Measurements from ENCODE around the gene TSC1. TPM values are rescaled to one million over a fixed set of nuclear protein-coding genes. Genes with fewer than 3 reads are reported as not detected.

The TSC1 gene
- total and polyA plus RNA-seq, 7 experiments from 2014 or later, result 9.9 to 98.3 (median 52.0) TPM

- Histone ChIP-seq H3K36me3 (ENCODE audit: control insufficient read depth in 2 of 3, insufficient read depth in 3 of 3, low read length in 3 of 3) (peaks cover 0 to 27% (median 0%) of the 10 kb centered on the region in 3 experiments), H3K4me1 (ENCODE audit: control insufficient read depth in 2 of 2, insufficient read depth in 2 of 2, low read length in 2 of 2) (no peaks in the 10 kb centered on the region), H3K4me3 (ENCODE audit: low read length) (no peak overlapping the region), H3K9me3 (ENCODE audit: control insufficient read depth in 2 of 3, low read length in 3 of 3) (no peaks in the 10 kb centered on the region), H3K27ac (ENCODE audit: low read depth, low read length) (no peak overlapping the region), H3K27me3 (ENCODE audit: control insufficient read depth in 2 of 2, insufficient read depth in 2 of 2, low read length in 2 of 2) (no peaks in the 10 kb centered on the region)
- DNase-seq (no peak), ATAC-seq (no peak)
- no peaks in the 10 kb centered on the region for H3K27me3 Mint-ChIP-seq
- ChIA-PET CTCF (no interaction called here), POLR2A (interaction anchor here (0.6 to 2.5 kb wide), 2 partner anchors 9 to 41 kb away, joined by 3 to 14 read pairs; partner anchors contain the start of gene TSC1)
- H3K4me1 Mint-ChIP-seq, result peaks cover 0 to 31% (median 15%) of the 10 kb centered on the region in 7 donors
- no peak overlapping the region for H3K4me3 Mint-ChIP-seq
- intact Hi-C loops (cut with micrococcal nuclease), result no loop called here
- H3K36me3 Mint-ChIP-seq, result peaks cover 0 to 29% (median 13%) of the 10 kb centered on the region in 5 donors
- no peaks in the 10 kb centered on the region for H3K9me3 Mint-ChIP-seq
- H3K27ac Mint-ChIP-seq, result no peak overlapping the region
Observed at GRCh38 chr9:132935026-132935425, 9.4 kb downstream of the TSC1 start.

- Mint-ChIP-seq H3K27me3 (no peaks in the 10 kb centered on the region), H3K9me3 (no peaks in the 10 kb centered on the region), H3K27ac (no peak overlapping the region), H3K36me3 (peaks cover 5 to 57% (median 20%) of the 10 kb centered on the region in 5 donors), H3K4me3 (no peak overlapping the region), H3K4me1 (peaks cover 0 to 16% (median 6%) of the 10 kb centered on the region in 7 donors)
- Histone ChIP-seq H3K27me3 (ENCODE audit: control insufficient read depth in 2 of 2, insufficient read depth in 2 of 2, low read length in 2 of 2) (no peaks in the 10 kb centered on the region), H3K4me3 (ENCODE audit: low read length) (no peak overlapping the region), H3K36me3 (ENCODE audit: control insufficient read depth in 2 of 3, insufficient read depth in 3 of 3, low read length in 3 of 3) (peaks cover 0 to 59% (median 12%) of the 10 kb centered on the region in 3 experiments), H3K9me3 (ENCODE audit: control insufficient read depth in 2 of 3, low read length in 3 of 3) (no peaks in the 10 kb centered on the region), H3K27ac (ENCODE audit: low read depth, low read length) (no peak overlapping the region), H3K4me1 (ENCODE audit: control insufficient read depth in 2 of 2, insufficient read depth in 2 of 2, low read length in 2 of 2) (no peaks in the 10 kb centered on the region)
- intact Hi-C loops (cut with micrococcal nuclease), result no loop called here
- ChIA-PET CTCF (interaction anchor here (0.6 to 1.1 kb wide), 2 partner anchors 13 to 29 kb away, joined by 3 read pairs; no protein-coding TSS in a partner anchor), POLR2A (no interaction called here)
- ATAC-seq, result no peak
- no peak for DNase-seq
Observed at GRCh38 chr9:132931178-132931735, 13.2 kb downstream of the TSC1 start.

GRCh38 chr9:132927704-132928103 lies 16.7 kb downstream of the TSC1 start:
- Mint-ChIP-seq H3K9me3 (no peaks in the 10 kb centered on the region), H3K4me3 (no peak overlapping the region), H3K36me3 (peaks cover 13 to 60% (median 30%) of the 10 kb centered on the region in 5 donors), H3K27me3 (no peaks in the 10 kb centered on the region), H3K27ac (no peak overlapping the region), H3K4me1 (peaks cover 0 to 9% (median 2%) of the 10 kb centered on the region in 7 donors)
- no peaks in the 10 kb centered on the region for H3K4me1 ChIP-seq (ENCODE audit: control insufficient read depth in 2 of 2, insufficient read depth in 2 of 2, low read length in 2 of 2)
- peaks cover 17 to 74% (median 25%) of the 10 kb centered on the region in 3 experiments for H3K36me3 ChIP-seq (ENCODE audit: control insufficient read depth in 2 of 3, insufficient read depth in 3 of 3, low read length in 3 of 3)
- H3K27ac ChIP-seq (ENCODE audit: low read depth, low read length), result no peak overlapping the region
- H3K4me3 ChIP-seq (ENCODE audit: low read length), result no peak overlapping the region
- DNase-seq (no peak), ATAC-seq (no peak)
- no peaks in the 10 kb centered on the region for H3K9me3 ChIP-seq (ENCODE audit: control insufficient read depth in 2 of 3, low read length in 3 of 3)
- ChIA-PET CTCF (interaction anchor here (0.8 kb wide), 1 partner anchor 27 kb away, joined by 4 read pairs; no protein-coding TSS in a partner anchor), POLR2A (interaction anchor here (0.6 kb wide), 1 partner anchor 258 kb away, joined by 3 read pairs; the partner anchor contains the start of gene DDX31)
- intact Hi-C loops (cut with micrococcal nuclease), result no loop called here
- no peaks in the 10 kb centered on the region for H3K27me3 ChIP-seq (ENCODE audit: control insufficient read depth in 2 of 2, insufficient read depth in 2 of 2, low read length in 2 of 2)

- no peaks in the 10 kb centered on the region for H3K9me3 ChIP-seq (ENCODE audit: control insufficient read depth in 2 of 3, low read length in 3 of 3)
- Mint-ChIP-seq H3K36me3 (peaks cover 32 to 71% (median 55%) of the 10 kb centered on the region in 5 donors), H3K9me3 (no peaks in the 10 kb centered on the region), H3K27me3 (no peaks in the 10 kb centered on the region), H3K4me3 (no peak overlapping the region), H3K27ac (no peak overlapping the region), H3K4me1 (no peaks in the 10 kb centered on the region)
- intact Hi-C loops (cut with micrococcal nuclease), result no loop called here
- no peaks in the 10 kb centered on the region for H3K4me1 ChIP-seq (ENCODE audit: control insufficient read depth in 2 of 2, insufficient read depth in 2 of 2, low read length in 2 of 2)
- no peaks in the 10 kb centered on the region for H3K27me3 ChIP-seq (ENCODE audit: control insufficient read depth in 2 of 2, insufficient read depth in 2 of 2, low read length in 2 of 2)
- ChIA-PET POLR2A (no interaction called here), CTCF (no interaction called here)
- no peak for DNase-seq
- no peak overlapping the region for H3K4me3 ChIP-seq (ENCODE audit: low read length)
- no peak overlapping the region for H3K27ac ChIP-seq (ENCODE audit: low read depth, low read length)
- ATAC-seq, result no peak
- H3K36me3 ChIP-seq (ENCODE audit: control insufficient read depth in 2 of 3, insufficient read depth in 3 of 3, low read length in 3 of 3), result peaks cover 37 to 93% (median 42%) of the 10 kb centered on the region in 3 experiments
Observed at GRCh38 chr9:132923346-132923902, 21.0 kb downstream of the TSC1 start.

GRCh38 chr9:132919614-132920268 lies 24.7 kb downstream of the TSC1 start:
- ATAC-seq (no peak), DNase-seq (no peak)
- Mint-ChIP-seq H3K4me3 (no peak overlapping the region), H3K27me3 (no peaks in the 10 kb centered on the region), H3K4me1 (no peaks in the 10 kb centered on the region), H3K27ac (no peak overlapping the region), H3K9me3 (no peaks in the 10 kb centered on the region), H3K36me3 (peaks cover 35 to 76% (median 66%) of the 10 kb centered on the region in 5 donors)
- Histone ChIP-seq H3K9me3 (ENCODE audit: control insufficient read depth in 2 of 3, low read length in 3 of 3) (no peaks in the 10 kb centered on the region), H3K4me1 (ENCODE audit: control insufficient read depth in 2 of 2, insufficient read depth in 2 of 2, low read length in 2 of 2) (no peaks in the 10 kb centered on the region), H3K4me3 (ENCODE audit: low read length) (no peak overlapping the region), H3K27me3 (ENCODE audit: control insufficient read depth in 2 of 2, insufficient read depth in 2 of 2, low read length in 2 of 2) (no peaks in the 10 kb centered on the region), H3K36me3 (ENCODE audit: control insufficient read depth in 2 of 3, insufficient read depth in 3 of 3, low read length in 3 of 3) (peaks cover 33 to 83% (median 34%) of the 10 kb centered on the region in 3 experiments), H3K27ac (ENCODE audit: low read depth, low read length) (no peak overlapping the region)
- ChIA-PET CTCF (interaction anchor here (0.8 kb wide), 1 partner anchor 116 kb away, joined by 3 read pairs; no protein-coding TSS in a partner anchor), POLR2A (no interaction called here)
- intact Hi-C loops (cut with micrococcal nuclease), result no loop called here

- intact Hi-C loops (cut with micrococcal nuclease), result no loop called here
- Histone ChIP-seq H3K4me3 (ENCODE audit: low read length) (no peak overlapping the region), H3K36me3 (ENCODE audit: control insufficient read depth in 2 of 3, insufficient read depth in 3 of 3, low read length in 3 of 3) (peaks cover 1 to 60% (median 16%) of the 10 kb centered on the region in 3 experiments), H3K27ac (ENCODE audit: low read depth, low read length) (no peak overlapping the region), H3K9me3 (ENCODE audit: control insufficient read depth in 2 of 3, low read length in 3 of 3) (no peaks in the 10 kb centered on the region), H3K27me3 (ENCODE audit: control insufficient read depth in 2 of 2, insufficient read depth in 2 of 2, low read length in 2 of 2) (no peaks in the 10 kb centered on the region), H3K4me1 (ENCODE audit: control insufficient read depth in 2 of 2, insufficient read depth in 2 of 2, low read length in 2 of 2) (no peaks in the 10 kb centered on the region)
- Mint-ChIP-seq H3K4me3 (no peak overlapping the region), H3K27me3 (no peaks in the 10 kb centered on the region), H3K4me1 (peaks cover 0 to 2% (median 0%) of the 10 kb centered on the region in 7 donors), H3K9me3 (no peaks in the 10 kb centered on the region), H3K27ac (no peak overlapping the region), H3K36me3 (peaks cover 33 to 69% (median 54%) of the 10 kb centered on the region in 5 donors)
- POLR2A ChIA-PET, result interaction anchor here (0.6 kb wide), 1 partner anchor 28 kb away, joined by 5 read pairs; no protein-coding TSS in a partner anchor
- CTCF ChIA-PET, result interaction anchor here (0.7 kb wide), 1 partner anchor 653 kb away, joined by 4 read pairs; no protein-coding TSS in a partner anchor
- DNase-seq, result no peak
- no peak for ATAC-seq
Observed at GRCh38 chr9:132914924-132915323, 29.5 kb downstream of the TSC1 start.

Measured in naive thymus-derived CD4-positive, alpha-beta T cell (primary cell).